HEK293T (cell line): ENCODE data around the gene FRAT2.

ENCODE experiments used
- CTCF ChIA-PET: fragments of 350-600 bp; formaldehyde crosslinking; extraction: SDS; loops from one replicate; lab custom pipeline; 2021; ENCODE audit warnings: antibody characterized with exemption, inconsistent platforms; lab: Yijun Ruan, JAX
- POLR2A ChIA-PET: fragments of 350-600 bp; formaldehyde crosslinking; extraction: SDS; loops from one replicate; lab custom pipeline; 2020; ENCODE audit warnings: antibody characterized with exemption, inconsistent platforms; lab: Yijun Ruan, JAX
- DNase-seq: peaks from one replicate; pipeline ENCODE4 v3.0.0; 2012; ENCODE audit warnings: mixed read lengths; ENCODE audit errors: extremely low spot score
- ARNT ChIP-seq: fragments of 450-650 bp; IDR thresholded peaks from 2 replicates; pipeline ENCODE4 v1.6.1; 2017; ENCODE audit warnings: mild to moderate bottlenecking
- BHLHE40 ChIP-seq: fragments of 450-650 bp; IDR thresholded peaks from 2 replicates; pipeline ENCODE4 v1.6.1; 2016; ENCODE audit warnings: mild to moderate bottlenecking, moderate library complexity, borderline replicate concordance
- CTBP1 ChIP-seq: fragments of 450-650 bp; IDR thresholded peaks from 2 replicates; pipeline ENCODE4 v1.6.1; 2016; ENCODE audit warnings: borderline replicate concordance
- ELF4 ChIP-seq: fragments of 450-650 bp; IDR thresholded peaks from 2 replicates; pipeline ENCODE4 v1.6.1; 2017; ENCODE audit warnings: antibody characterized with exemption
- FOXA1 ChIP-seq: fragments of 450-650 bp; IDR thresholded peaks from 2 replicates; pipeline ENCODE4 v1.6.1; 2016; ENCODE audit warnings: mild to moderate bottlenecking
- FOXK2 ChIP-seq: fragments of 450-650 bp; IDR thresholded peaks from 2 replicates; pipeline ENCODE4 v1.6.1; 2016; ENCODE audit warnings: mild to moderate bottlenecking
- FOXM1 ChIP-seq: fragments of 450-650 bp; IDR thresholded peaks from 2 replicates; pipeline ENCODE4 v1.6.1; 2017; ENCODE audit warnings: mild to moderate bottlenecking, borderline replicate concordance
- HDGF ChIP-seq: fragments of 450-650 bp; IDR thresholded peaks from 2 replicates; pipeline ENCODE4 v1.6.1; 2017; ENCODE audit warnings: antibody characterized with exemption, borderline replicate concordance
- L3MBTL2 ChIP-seq: fragments of 450-650 bp; conservative IDR thresholded peaks from 2 replicates; pipeline ENCODE4 v1.6.1; 2016; ENCODE audit warnings: mild to moderate bottlenecking
- LEF1 ChIP-seq: fragments of 450-650 bp; IDR thresholded peaks from 2 replicates; pipeline ENCODE4 v1.6.1; 2017; ENCODE audit warnings: mild to moderate bottlenecking, borderline replicate concordance
- NFRKB ChIP-seq: fragments of 450-650 bp; IDR thresholded peaks from 2 replicates; pipeline ENCODE4 v1.6.1; 2016; ENCODE audit warnings: mild to moderate bottlenecking, moderate library complexity
- PKNOX1 ChIP-seq: fragments of 450-650 bp; IDR thresholded peaks from 2 replicates; pipeline ENCODE4 v1.6.1; 2016
- SP1 ChIP-seq: fragments of 450-650 bp; IDR thresholded peaks from 2 replicates; pipeline ENCODE4 v1.6.1; 2017
- SUZ12 ChIP-seq: fragments of 450-650 bp; IDR thresholded peaks from 2 replicates; pipeline ENCODE4 v1.6.1; 2016; ENCODE audit warnings: mild to moderate bottlenecking
- TARDBP ChIP-seq: fragments of 450-650 bp; IDR thresholded peaks from 2 replicates; pipeline ENCODE4 v1.6.1; 2016
- ZNF384 ChIP-seq: fragments of 450-650 bp; IDR thresholded peaks from 2 replicates; pipeline ENCODE4 v1.6.1; 2016

Gene FRAT2

GRCh38 chr10:97378933-97379921, 44.7 kb upstream of the FRAT2 start:
- CTCF ChIA-PET, result no interaction called here
- POLR2A ChIA-PET, result no interaction called here
- DNase-seq, result no peak
- TF ChIP-seq ZNF384 (no peak), FOXM1 (no peak), SUZ12 (no peak), TARDBP (no peak), ARNT (no peak), CTBP1 (no peak), HDGF (no peak), SP1 (no peak), ELF4 (no peak), NFRKB (no peak)

GRCh38 chr10:97376413-97376812, 41.9 kb upstream of the FRAT2 start:
- TF ChIP-seq BHLHE40 (no peak), L3MBTL2 (no peak), ARNT (no peak), PKNOX1 (no peak), FOXK2 (no peak), NFRKB (no peak), CTBP1 (no peak), HDGF (no peak), FOXA1 (no peak), ZNF384 (no peak), SP1 (no peak), SUZ12 (no peak), LEF1 (no peak), FOXM1 (no peak), ELF4 (no peak), TARDBP (no peak)
- ChIA-PET CTCF (no interaction called here), POLR2A (no interaction called here)
- no peak for DNase-seq

- CTCF ChIA-PET, result no interaction called here
- TF ChIP-seq SUZ12, result no peak
- no peak for TF ChIP-seq FOXA1
- no peak for TF ChIP-seq ELF4
- TF ChIP-seq SP1, result no peak
- no peak for TF ChIP-seq L3MBTL2
- TF ChIP-seq ZNF384, result no peak
- no peak for TF ChIP-seq CTBP1
- no peak for TF ChIP-seq HDGF
- TF ChIP-seq TARDBP, result no peak
- TF ChIP-seq FOXK2, result no peak
- TF ChIP-seq FOXM1, result no peak
- no peak for TF ChIP-seq BHLHE40
- no peak for TF ChIP-seq ARNT
- POLR2A ChIA-PET, result no interaction called here
- no peak for DNase-seq
These were observed 38.9 kb upstream of the FRAT2 start for GRCh38 chr10:97373456-97373855.

DNA sequence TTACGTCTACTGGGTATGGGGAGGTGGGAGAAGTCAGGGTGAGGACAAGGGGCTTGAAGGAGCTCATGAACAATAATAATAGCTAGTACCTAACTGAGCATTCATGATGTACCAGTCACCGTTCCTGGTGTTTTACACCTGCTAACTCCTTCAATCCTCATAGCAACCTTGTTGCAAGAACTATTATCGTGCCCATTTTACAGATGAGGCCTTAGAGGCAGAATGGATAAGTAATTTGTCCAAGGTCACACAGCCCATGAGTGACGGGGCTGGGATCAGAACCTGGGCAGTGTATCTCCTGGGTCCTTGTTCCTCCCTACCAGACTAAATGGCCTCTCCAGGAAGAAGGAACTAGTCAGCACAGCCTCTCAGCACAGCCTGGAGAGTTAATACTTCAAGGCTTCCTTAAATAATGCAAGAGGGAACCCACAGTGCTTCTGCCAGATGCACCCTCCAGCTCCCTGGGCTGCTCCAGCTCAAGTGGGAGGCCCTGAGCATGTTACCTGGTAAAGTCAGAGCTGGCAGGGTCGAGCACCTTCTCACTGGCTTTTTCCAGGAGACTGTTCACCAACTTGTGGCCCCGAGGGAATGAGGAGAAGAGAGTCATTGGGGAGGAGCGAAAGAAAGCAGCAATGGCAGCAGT, 37.8 kb upstream of the FRAT2 start:
- TF ChIP-seq SP1 (no peak), HDGF (no peak), TARDBP (no peak), ARNT (no peak), PKNOX1 (no peak), NFRKB (no peak), CTBP1 (no peak), LEF1 (no peak), FOXM1 (no peak), FOXK2 (no peak), SUZ12 (no peak)
- POLR2A ChIA-PET, result no interaction called here
- CTCF ChIA-PET, result no interaction called here
- DNase-seq, result no peak

DNA sequence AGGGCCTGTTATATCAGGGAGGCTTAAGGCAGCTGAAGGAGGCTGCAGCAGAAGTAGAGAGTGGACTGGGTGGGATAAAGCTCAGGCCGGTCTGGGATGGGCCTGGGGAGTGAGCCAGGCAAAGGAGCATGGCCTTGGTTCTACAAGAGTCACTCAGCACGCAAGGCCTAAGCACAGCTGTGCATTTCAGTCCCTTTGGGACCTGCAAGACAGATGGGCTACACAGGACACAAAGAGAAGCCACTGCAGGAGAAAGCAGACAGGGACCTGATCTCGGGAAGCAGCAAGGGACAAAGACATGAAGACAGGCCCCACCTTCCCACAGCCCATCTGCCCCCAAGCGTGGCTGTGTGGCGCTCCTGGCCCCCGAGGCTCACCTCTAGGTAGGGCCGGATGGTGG, 37.2 kb upstream of the FRAT2 start:
- no peak for DNase-seq
- CTCF ChIA-PET, result no interaction called here
- POLR2A ChIA-PET, result no interaction called here
- TF ChIP-seq TARDBP, result no peak
- TF ChIP-seq LEF1, result no peak
- no peak for TF ChIP-seq SUZ12
- no peak for TF ChIP-seq ZNF384
- no peak for TF ChIP-seq FOXA1
- no peak for TF ChIP-seq ELF4
- no peak for TF ChIP-seq ARNT
- no peak for TF ChIP-seq PKNOX1
- no peak for TF ChIP-seq FOXM1
- TF ChIP-seq CTBP1, result no peak
- no peak for TF ChIP-seq HDGF
- no peak for TF ChIP-seq L3MBTL2
- no peak for TF ChIP-seq NFRKB
- TF ChIP-seq BHLHE40, result no peak
